Measurements from ENCODE around the gene CTNND2. TPM values are rescaled to one million over a fixed set of nuclear protein-coding genes. Genes with fewer than 3 reads are reported as not detected.
"Not testable (repeated sequence)": the region's sequence is repeated elsewhere in the genome, so short reads cannot be mapped to it uniquely, and the experiment has no call there.

Gene CTNND2
- total RNA-seq, 2 experiments from 2014 or later, result not detected

DNA sequence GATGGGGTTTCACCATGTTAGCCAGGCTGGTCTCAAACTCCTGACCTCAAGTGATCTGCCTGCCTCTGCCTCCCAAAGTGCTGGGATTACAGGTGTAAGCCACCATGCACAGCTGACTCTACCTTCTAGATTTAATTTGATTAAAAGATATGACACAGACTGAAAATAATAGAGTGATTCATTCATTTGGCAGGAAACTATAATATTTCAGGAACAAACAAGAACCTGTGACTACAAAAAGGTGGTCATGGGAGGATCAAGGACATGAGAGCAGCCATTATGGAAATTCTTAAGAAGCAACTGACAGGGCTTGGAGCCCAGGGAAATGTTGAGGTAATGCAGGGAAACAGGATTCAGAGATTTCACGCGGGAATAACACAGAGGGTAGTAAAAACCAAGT, 877.7 kb downstream of the CTNND2 start:
- Mint-ChIP-seq H3K27me3 (peaks cover 4% of the 10 kb centered on the region), H3K27ac (no peak overlapping the region)
- CTCF ChIA-PET, result no interaction called here

DNA sequence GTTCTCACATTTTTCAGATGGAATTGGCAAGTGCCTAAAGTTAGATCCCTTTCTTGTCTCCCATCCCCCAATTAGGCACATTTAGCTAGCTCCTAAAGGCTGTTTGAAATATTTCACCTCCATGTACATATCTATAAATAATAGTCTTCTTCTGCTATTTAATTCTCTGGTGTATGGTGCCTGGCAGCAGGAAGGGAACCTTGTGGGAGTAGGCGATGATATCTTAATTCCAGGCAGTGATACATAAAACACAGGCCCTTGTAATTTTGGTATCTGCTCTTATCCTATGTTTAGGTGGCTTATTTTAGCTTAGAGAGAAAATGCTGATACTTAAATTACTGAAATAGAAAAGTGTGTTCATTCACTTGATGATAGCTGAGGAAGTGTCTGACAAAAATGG, 880.3 kb downstream of the CTNND2 start:
- no peak overlapping the region for H3K4me3 Mint-ChIP-seq
- DNase-seq, result no peak
- no peaks in the 10 kb centered on the region for H3K36me3 Mint-ChIP-seq (ENCODE audit: low read depth)
- no peaks in the 10 kb centered on the region for H3K4me1 Mint-ChIP-seq
- H3K9me3 Mint-ChIP-seq, result no peaks in the 10 kb centered on the region
- CTCF ChIA-PET, result no interaction called here
- H3K27me3 Mint-ChIP-seq, result peaks cover 4% of the 10 kb centered on the region
- POLR2A ChIA-PET, result no interaction called here
- H3K27ac Mint-ChIP-seq, result no peak overlapping the region

More for the DNA sequence above, 877.7 kb downstream of the CTNND2 start:
- H3K36me3 Mint-ChIP-seq (ENCODE audit: low read depth), result no peaks in the 10 kb centered on the region
- H3K4me1 Mint-ChIP-seq, result no peaks in the 10 kb centered on the region
- POLR2A ChIA-PET, result no interaction called here
- DNase-seq, result no peak
- peaks cover 6% of the 10 kb centered on the region for H3K9me3 Mint-ChIP-seq
- no peak overlapping the region for H3K4me3 Mint-ChIP-seq

GRCh38 chr5:11013793-11014192, 890.5 kb downstream of the CTNND2 start:
- no peak overlapping the region for H3K4me3 Mint-ChIP-seq
- no peaks in the 10 kb centered on the region for H3K36me3 Mint-ChIP-seq (ENCODE audit: low read depth)
- POLR2A ChIA-PET, result no interaction called here
- H3K9me3 Mint-ChIP-seq, result no peaks in the 10 kb centered on the region
- CTCF ChIA-PET, result no interaction called here
- no peaks in the 10 kb centered on the region for H3K27me3 Mint-ChIP-seq
- H3K4me1 Mint-ChIP-seq, result no peaks in the 10 kb centered on the region
- DNase-seq, result no peak
- no peak overlapping the region for H3K27ac Mint-ChIP-seq

DNA sequence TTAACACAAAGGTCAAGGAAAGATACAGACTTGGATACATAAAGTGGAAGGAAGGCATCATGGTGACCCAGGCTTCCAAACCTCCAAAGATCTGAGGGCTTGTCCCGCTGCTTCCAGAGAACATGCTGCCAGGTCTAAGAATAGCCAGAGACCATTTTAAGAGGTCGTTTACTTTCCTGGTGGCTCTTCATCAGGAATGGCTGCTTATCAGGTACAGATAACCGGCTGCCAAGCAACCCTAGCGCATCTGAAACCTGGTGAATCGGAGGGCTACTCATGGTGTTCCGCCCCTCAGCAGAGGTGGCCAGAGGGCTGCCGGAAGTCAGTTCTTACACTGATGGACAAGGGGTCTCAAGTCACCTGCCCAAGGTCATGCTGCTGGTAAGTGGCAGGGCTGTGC, 892.0 kb downstream of the CTNND2 start:
- CTCF ChIA-PET, result no interaction called here
- Mint-ChIP-seq H3K27ac (no peak overlapping the region), H3K4me1 (no peaks in the 10 kb centered on the region), H3K9me3 (no peaks in the 10 kb centered on the region), H3K36me3 (ENCODE audit: low read depth) (no peaks in the 10 kb centered on the region), H3K4me3 (no peak overlapping the region), H3K27me3 (no peaks in the 10 kb centered on the region)
- POLR2A ChIA-PET, result no interaction called here
- DNase-seq, result no peak

DNA sequence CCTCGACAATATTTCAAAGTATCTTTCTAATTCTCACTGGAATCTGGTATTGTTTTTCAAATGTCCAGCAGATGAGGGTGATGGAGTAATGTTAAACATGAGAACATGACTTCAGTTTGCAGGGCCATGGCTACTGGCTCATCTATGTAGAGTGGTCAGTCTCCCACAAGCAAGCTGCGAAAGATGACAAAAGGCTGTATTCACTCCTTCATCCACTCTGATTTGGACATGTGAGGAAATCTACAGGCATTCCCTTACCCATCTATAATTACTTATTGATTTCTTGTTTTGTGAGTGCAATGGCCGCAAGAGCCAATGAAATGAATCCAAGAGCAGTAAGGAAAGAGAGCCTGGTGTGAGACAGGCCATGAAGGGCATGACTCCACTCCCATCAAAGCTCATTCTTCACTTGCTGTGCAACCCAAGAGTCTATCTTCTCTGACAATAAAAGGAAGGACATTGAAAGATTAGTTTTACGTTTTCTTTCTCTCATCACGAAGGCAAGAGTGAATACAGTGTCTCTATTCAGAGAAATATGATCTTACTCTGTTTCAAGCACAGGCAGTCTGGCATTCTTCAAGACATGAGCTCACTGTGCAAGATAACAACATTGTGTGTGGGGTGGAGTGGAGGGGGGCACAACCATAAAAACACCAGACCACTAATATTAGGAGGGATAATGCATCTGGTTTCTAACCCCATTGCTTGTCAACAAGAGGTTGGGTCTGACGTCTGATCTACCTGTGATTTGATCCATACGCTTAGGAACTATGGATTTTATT, 893.6 kb downstream of the CTNND2 start:
- no peaks in the 10 kb centered on the region for H3K9me3 Mint-ChIP-seq
- H3K4me3 Mint-ChIP-seq, result no peak overlapping the region
- no peaks in the 10 kb centered on the region for H3K4me1 Mint-ChIP-seq
- DNase-seq, result no peak
- POLR2A ChIA-PET, result no interaction called here
- H3K27ac Mint-ChIP-seq, result no peak overlapping the region
- H3K36me3 Mint-ChIP-seq (ENCODE audit: low read depth), result no peaks in the 10 kb centered on the region
- no peaks in the 10 kb centered on the region for H3K27me3 Mint-ChIP-seq
- CTCF ChIA-PET, result interaction anchor here (0.6 kb wide), 1 partner anchor 535 kb away, joined by 3 read pairs; no protein-coding TSS in a partner anchor

- no peaks in the 10 kb centered on the region for H3K9me3 Mint-ChIP-seq
- ChIA-PET POLR2A (no interaction called here), CTCF (no interaction called here)
- no peaks in the 10 kb centered on the region for H3K4me1 Mint-ChIP-seq
- H3K27ac Mint-ChIP-seq, result no peak overlapping the region
- H3K4me3 Mint-ChIP-seq, result no peak overlapping the region
- no peaks in the 10 kb centered on the region for H3K36me3 Mint-ChIP-seq (ENCODE audit: low read depth)
- no peak for DNase-seq
- no peaks in the 10 kb centered on the region for H3K27me3 Mint-ChIP-seq
Observed at GRCh38 chr5:11009576-11009975, 894.7 kb downstream of the CTNND2 start.

DNA sequence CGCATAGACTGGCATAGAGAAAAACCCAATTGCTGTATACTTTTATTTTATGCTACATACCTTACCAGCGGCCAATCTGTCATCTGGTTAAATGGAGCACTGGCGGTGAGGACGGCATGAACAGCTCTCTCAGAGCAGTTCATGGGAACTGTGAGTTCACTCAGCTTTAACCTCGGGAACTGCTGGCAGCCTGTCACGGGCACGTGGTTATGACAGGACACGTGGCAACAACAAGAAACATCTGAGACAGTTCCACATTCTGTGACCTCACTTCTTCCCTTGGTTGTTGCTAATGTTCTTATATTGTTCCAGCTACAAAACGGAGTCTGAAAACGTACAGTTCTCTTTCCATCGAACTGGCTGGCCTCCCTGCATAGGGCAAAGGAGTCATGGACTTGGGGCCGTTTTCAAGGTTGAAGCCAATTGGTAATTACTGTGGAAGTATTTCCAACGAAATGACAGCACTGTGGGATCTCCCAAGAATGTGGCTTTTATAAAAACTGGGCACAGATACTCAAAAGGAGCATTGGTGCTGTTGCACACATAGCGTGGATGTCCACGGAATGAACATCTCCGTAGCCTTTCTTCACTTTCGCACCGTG, 896.9 kb downstream of the CTNND2 start:
- Mint-ChIP-seq H3K27ac (no peak overlapping the region), H3K36me3 (ENCODE audit: low read depth) (no peaks in the 10 kb centered on the region), H3K4me3 (no peak overlapping the region), H3K4me1 (no peaks in the 10 kb centered on the region), H3K27me3 (no peaks in the 10 kb centered on the region), H3K9me3 (no peaks in the 10 kb centered on the region)
- POLR2A ChIA-PET, result no interaction called here
- CTCF ChIA-PET, result no interaction called here
- DNase-seq, result no peak

- POLR2A ChIA-PET; DNase-seq; H3K9me3 Mint-ChIP-seq; H3K27me3 Mint-ChIP-seq; H3K27ac Mint-ChIP-seq; H3K4me1 Mint-ChIP-seq; H3K36me3 Mint-ChIP-seq (ENCODE audit: low read depth); H3K4me3 Mint-ChIP-seq: not testable (repeated sequence)
- CTCF ChIA-PET, result interaction anchor here (0.7 to 1.0 kb wide), 2 partner anchors 9 to 208 kb away, joined by 4 read pairs; no protein-coding TSS in a partner anchor
Observed at GRCh38 chr5:11004523-11004922, 899.7 kb downstream of the CTNND2 start.

- Mint-ChIP-seq H3K9me3 (no peaks in the 10 kb centered on the region), H3K4me3 (no peak overlapping the region), H3K36me3 (ENCODE audit: low read depth) (no peaks in the 10 kb centered on the region), H3K27me3 (no peaks in the 10 kb centered on the region), H3K27ac (no peak overlapping the region), H3K4me1 (no peaks in the 10 kb centered on the region)
- DNase-seq, result no peak
- CTCF ChIA-PET, result no interaction called here
- POLR2A ChIA-PET, result no interaction called here
Observed at GRCh38 chr5:11000515-11001353, 903.5 kb downstream of the CTNND2 start.

DNA sequence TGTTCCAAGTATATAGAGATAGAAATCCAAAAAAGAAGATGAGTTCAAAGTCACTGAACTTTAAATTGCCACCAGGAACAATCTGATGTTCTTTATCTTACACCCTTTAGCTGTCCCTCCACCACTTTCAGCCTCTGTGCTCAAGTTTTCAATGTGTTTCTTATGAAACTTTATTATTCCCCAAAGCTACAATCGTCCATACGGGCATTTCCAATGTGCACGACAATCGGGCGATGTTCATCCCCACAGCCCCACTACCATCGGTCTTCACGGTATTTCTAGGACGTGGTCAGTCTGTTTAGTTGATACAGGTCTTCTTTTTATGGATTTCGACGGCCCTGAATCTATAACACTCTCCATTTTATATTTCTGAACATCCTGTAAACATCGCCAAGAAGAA, 904.5 kb downstream of the CTNND2 start:
- Mint-ChIP-seq H3K36me3 (ENCODE audit: low read depth) (no peaks in the 10 kb centered on the region), H3K27ac (no peak overlapping the region), H3K4me1 (no peaks in the 10 kb centered on the region), H3K9me3 (no peaks in the 10 kb centered on the region), H3K4me3 (no peak overlapping the region), H3K27me3 (no peaks in the 10 kb centered on the region)
- DNase-seq, result no peak
- POLR2A ChIA-PET, result no interaction called here
- CTCF ChIA-PET, result interaction anchor here (1.2 kb wide), 1 partner anchor 12 kb away, joined by 3 read pairs; no protein-coding TSS in a partner anchor

- CTCF ChIA-PET, result interaction anchor here (0.6 to 1.3 kb wide), 2 partner anchors 8 to 19 kb away, joined by 3 to 4 read pairs; no protein-coding TSS in a partner anchor
- no peaks in the 10 kb centered on the region for H3K4me1 Mint-ChIP-seq
- H3K4me3 Mint-ChIP-seq, result no peak overlapping the region
- no peak overlapping the region for H3K27ac Mint-ChIP-seq
- no peaks in the 10 kb centered on the region for H3K36me3 Mint-ChIP-seq (ENCODE audit: low read depth)
- H3K27me3 Mint-ChIP-seq, result no peaks in the 10 kb centered on the region
- POLR2A ChIA-PET, result no interaction called here
- DNase-seq, result no peak
- no peaks in the 10 kb centered on the region for H3K9me3 Mint-ChIP-seq
Observed at GRCh38 chr5:10995891-10996290, 908.4 kb downstream of the CTNND2 start.

- CTCF ChIA-PET, result interaction anchor here (1.3 kb wide), 1 partner anchor 10 kb away, joined by 4 read pairs; no protein-coding TSS in a partner anchor
Observed at GRCh38 chr5:10994091-10994986, 909.9 kb downstream of the CTNND2 start.

More at GRCh38 chr5:10994091-10994986, 909.9 kb downstream of the CTNND2 start:
- no peaks in the 10 kb centered on the region for H3K4me1 Mint-ChIP-seq
- no peaks in the 10 kb centered on the region for H3K36me3 Mint-ChIP-seq (ENCODE audit: low read depth)
- H3K27ac Mint-ChIP-seq, result no peak overlapping the region
- H3K4me3 Mint-ChIP-seq, result no peak overlapping the region
- POLR2A ChIA-PET, result no interaction called here
- no peak for DNase-seq
- H3K27me3 Mint-ChIP-seq, result no peaks in the 10 kb centered on the region
- no peaks in the 10 kb centered on the region for H3K9me3 Mint-ChIP-seq

Data from activated CD4-positive, alpha-beta T cell treated with anti-CD3 and anti-CD28 coated beads, Interleukin-2, amount 10 ng/mL, durations not matched to agents 7 days and 5 days (primary cell).